ENCODE results near the gene TASP1. TPM values are rescaled to one million over a fixed set of nuclear protein-coding genes. Genes with fewer than 3 reads are reported as not detected.

Gene TASP1
- total and polyA plus RNA-seq, 2 donors (not counting 3 experiments of a cell fraction or from before 2014, with no cell fraction given), result 3.5 to 8.9 TPM

- intact Hi-C loops (cut with micrococcal nuclease) (no loop called here), dilution Hi-C loops (cut with MboI; ENCODE audit: extremely low pct_ligation_motif_present, low sequenced_read_pairs) (no loop called here)
- H3K4me3 ChIP-seq (replicated peaks in 1 of 3; ENCODE audit: insufficient read depth in 1 of 3, low read depth in 1 of 3, low read length in 3 of 3), result no peak overlapping the region
- H4K20me1 ChIP-seq (replicated peaks; ENCODE audit: control insufficient read depth, extremely low read depth, insufficient read depth, low read length), result no peaks in the 10 kb centered on the region
- no peak for TF ChIP-seq POLR2A (IDR thresholded peaks at IDR 0.05; ENCODE audit: low read depth, low read length)
- no peak for TF ChIP-seq EZH2 (IDR thresholded peaks at IDR 0.05; ENCODE audit: borderline replicate concordance, low read depth, low read length, severe bottlenecking)
- no peak for TF ChIP-seq CTCF (IDR thresholded peaks at IDR 0.05; ENCODE audit: extremely low read depth in 1 of 2, insufficient read depth in 1 of 2, low read depth in 1 of 2, low read length in 2 of 2)
- TF ChIP-seq MYC (IDR thresholded peaks at IDR 0.05; ENCODE audit: low read depth, low read length), result no peak
- TF ChIP-seq MAX (IDR thresholded peaks at IDR 0.05; ENCODE audit: insufficient read depth, insufficient read length), result no peak
- no peak for TF ChIP-seq POLR2AphosphoS5 (IDR thresholded peaks at IDR 0.05; ENCODE audit: insufficient read depth, low read depth, low read length)
- TF ChIP-seq GATA2 (IDR thresholded peaks at IDR 0.05; ENCODE audit: insufficient read depth, insufficient read length, low read depth, low read length), result no peak
- TF ChIP-seq FOS (IDR thresholded peaks at IDR 0.05; ENCODE audit: borderline replicate concordance, insufficient read depth, low read length), result no peak
- TF ChIP-seq JUN (IDR thresholded peaks at IDR 0.05; ENCODE audit: borderline replicate concordance, insufficient read depth, insufficient read length, low read depth), result no peak
- H3K27ac ChIP-seq (ENCODE audit: insufficient read depth, low read depth, low read length), result no peak overlapping the region
- H3K9me1 ChIP-seq (replicated peaks; ENCODE audit: control insufficient read depth, extremely low read depth, insufficient read depth, low read length), result no peaks in the 10 kb centered on the region
- H3K36me3 ChIP-seq (ENCODE audit: control insufficient read depth in 2 of 2, extremely low read depth in 1 of 2, insufficient read depth in 2 of 2, low read length in 2 of 2), result no peaks in the 10 kb centered on the region
- no peaks in the 10 kb centered on the region for H3K4me1 ChIP-seq (ENCODE audit: control insufficient read depth, extremely low read depth, insufficient read depth, low read length)
- DNase-seq (ENCODE audit: low read depth, low spot score) (no peak), FAIRE-seq (no peak)
- POLR2A ChIA-PET, result no interaction called here
- H3K9ac ChIP-seq (replicated peaks; ENCODE audit: extremely low read depth, insufficient read depth, low read length), result no peak overlapping the region
- no TSS peak for BruUV-seq (replicated peaks)
- CTCF ChIA-PET, result interaction anchor here (4.8 kb wide), 1 partner anchor 8 kb away, joined by 62 read pairs; no protein-coding TSS in a partner anchor
- H3K4me2 ChIP-seq (ENCODE audit: insufficient read depth, low read length), result no peak overlapping the region
- no peaks in the 10 kb centered on the region for H3K79me2 ChIP-seq (ENCODE audit: control insufficient read depth, insufficient read depth, low read length)
- no peaks in the 10 kb centered on the region for H3K27me3 ChIP-seq (ENCODE audit: control insufficient read depth in 2 of 2, insufficient read depth in 2 of 2, low read length in 2 of 2)
- no peak overlapping the region for H2AFZ ChIP-seq (ENCODE audit: low read depth, low read length)
- H3K9me3 ChIP-seq (replicated peaks; ENCODE audit: control insufficient read depth, insufficient read depth, low read length), result no peaks in the 10 kb centered on the region
These were observed 84.0 kb downstream of the TASP1 start for GRCh38 chr20:13554706-13555105.

All from endothelial cell of umbilical vein (primary cell).